Dendritic cell treated with granulocyte-macrophage colony-stimulating factor and Interleukin-4, amounts not matched to agents 40 ng/mL and 50 ng/mL, for 4 days (primary cell): ENCODE data around the gene MSRB1.
A peak's percentile ranks its signal among the peaks of the same experiment; 100 is the strongest.
"Not testable (repeated sequence)": the region's sequence is repeated elsewhere in the genome, so short reads cannot be mapped to it uniquely, and the experiment has no call there.

Source experiments
- H3K27ac Mint-ChIP-seq: one replicate; pipeline ENCODE4 v1.8.0; 2022; ENCODE audit warnings: mild to moderate bottlenecking, mixed read lengths
- H3K27me3 Mint-ChIP-seq: one replicate; pipeline ENCODE4 v1.8.0; 2022; ENCODE audit warnings: mild to moderate bottlenecking, mixed read lengths
- H3K36me3 Mint-ChIP-seq: one replicate; pipeline ENCODE4 v1.8.0; 2022; ENCODE audit warnings: low read depth, mixed read lengths
- H3K4me1 Mint-ChIP-seq: one replicate; pipeline ENCODE4 v1.8.0; 2022; ENCODE audit warnings: low read depth, mixed read lengths
- H3K4me3 Mint-ChIP-seq: one replicate; pipeline ENCODE4 v1.8.0; 2022; ENCODE audit warnings: mild to moderate bottlenecking, moderate library complexity, mixed read lengths
- H3K9me3 Mint-ChIP-seq: one replicate; pipeline ENCODE4 v1.8.0; 2022; ENCODE audit warnings: mixed read lengths
- intact Hi-C: fragments of 100-400 bp; cut with micrococcal nuclease; formaldehyde crosslinking; loops from one replicate; pipeline ENCODE4 v1.15.0; 2022

Gene MSRB1

GRCh38 chr16:1944612-1945199, 1.7 kb upstream of the MSRB1 start:
- intact Hi-C loops: no loop called here
- Mint-ChIP-seq H3K9me3 (no peaks in the 10 kb centered on the region), H3K27ac (peak overlapping the region; percentile 95)

GRCh38 chr16:1942047-1942809, 771 bp downstream of the MSRB1 start:
- intact Hi-C loops: no loop called here
- H3K27me3 Mint-ChIP-seq: no peaks in the 10 kb centered on the region
- H3K27ac Mint-ChIP-seq: peak overlapping the region; percentile 95
- H3K36me3 Mint-ChIP-seq: peaks cover 52% of the 10 kb centered on the region
- H3K4me1 Mint-ChIP-seq: peaks cover 73% of the 10 kb centered on the region
- peak overlapping the region; percentile 98 for H3K4me3 Mint-ChIP-seq
- no peaks in the 10 kb centered on the region for H3K9me3 Mint-ChIP-seq

More at GRCh38 chr16:1944612-1945199, 1.7 kb upstream of the MSRB1 start:
- no peak overlapping the region for H3K4me3 Mint-ChIP-seq
- peaks cover 28% of the 10 kb centered on the region for H3K36me3 Mint-ChIP-seq
- H3K27me3 Mint-ChIP-seq: no peaks in the 10 kb centered on the region
- H3K4me1 Mint-ChIP-seq: peaks cover 52% of the 10 kb centered on the region

GRCh38 chr16:1941162-1942046, 1.6 kb downstream of the MSRB1 start:
- peak overlapping the region; percentile 95 for H3K27ac Mint-ChIP-seq
- intact Hi-C loops: no loop called here
- peaks cover 59% of the 10 kb centered on the region for H3K36me3 Mint-ChIP-seq
- H3K4me1 Mint-ChIP-seq: peaks cover 79% of the 10 kb centered on the region
- no peaks in the 10 kb centered on the region for H3K27me3 Mint-ChIP-seq
- peak overlapping the region; percentile 98 for H3K4me3 Mint-ChIP-seq
- no peaks in the 10 kb centered on the region for H3K9me3 Mint-ChIP-seq

GRCh38 chr16:1940273-1941161, 2.5 kb downstream of the MSRB1 start:
- Mint-ChIP-seq H3K27ac (peak overlapping the region; percentile 95), H3K4me3 (no peak overlapping the region), H3K4me1 (peaks cover 76% of the 10 kb centered on the region), H3K36me3 (peaks cover 59% of the 10 kb centered on the region), H3K9me3 (no peaks in the 10 kb centered on the region), H3K27me3 (no peaks in the 10 kb centered on the region)
- intact Hi-C loops: no loop called here

GRCh38 chr16:1939833-1940232, 3.2 kb downstream of the MSRB1 start:
- H3K27me3 Mint-ChIP-seq, H3K9me3 Mint-ChIP-seq, H3K4me3 Mint-ChIP-seq, intact Hi-C loops: not testable (repeated sequence)
- Mint-ChIP-seq H3K36me3 (peaks cover 59% of the 10 kb centered on the region), H3K4me1 (peaks cover 74% of the 10 kb centered on the region), H3K27ac (peak overlapping the region; percentile 93)

GRCh38 chr16:1938910-1939309, 4.1 kb downstream of the MSRB1 start:
- H3K4me1 Mint-ChIP-seq: peaks cover 65% of the 10 kb centered on the region
- no peaks in the 10 kb centered on the region for H3K9me3 Mint-ChIP-seq
- H3K36me3 Mint-ChIP-seq: peaks cover 59% of the 10 kb centered on the region
- intact Hi-C loops: no loop called here
- H3K27me3 Mint-ChIP-seq: no peaks in the 10 kb centered on the region
- H3K27ac Mint-ChIP-seq: peak overlapping the region; percentile 93
- peak overlapping the region; percentile 27 for H3K4me3 Mint-ChIP-seq

- H3K36me3 Mint-ChIP-seq: peaks cover 59% of the 10 kb centered on the region
- peak overlapping the region; percentile 93 for H3K27ac Mint-ChIP-seq
- H3K4me3 Mint-ChIP-seq: peak overlapping the region; percentile 25
- intact Hi-C loops: no loop called here
- H3K9me3 Mint-ChIP-seq: no peaks in the 10 kb centered on the region
- peaks cover 61% of the 10 kb centered on the region for H3K4me1 Mint-ChIP-seq
- no peaks in the 10 kb centered on the region for H3K27me3 Mint-ChIP-seq
Measured at GRCh38 chr16:1938316-1938715, 4.7 kb downstream of the MSRB1 start.

- intact Hi-C loops: no loop called here
- Mint-ChIP-seq H3K4me3 (no peak overlapping the region), H3K4me1 (peaks cover 51% of the 10 kb centered on the region), H3K27me3 (no peaks in the 10 kb centered on the region), H3K27ac (peak overlapping the region; percentile 49), H3K36me3 (peaks cover 53% of the 10 kb centered on the region), H3K9me3 (no peaks in the 10 kb centered on the region)
Measured at GRCh38 chr16:1936945-1937479, 6.0 kb downstream of the MSRB1 start.

- Mint-ChIP-seq H3K4me1 (peaks cover 17% of the 10 kb centered on the region), H3K4me3 (no peak overlapping the region), H3K9me3 (no peaks in the 10 kb centered on the region), H3K27me3 (no peaks in the 10 kb centered on the region), H3K27ac (peak overlapping the region; percentile 0), H3K36me3 (peaks cover 16% of the 10 kb centered on the region)
- intact Hi-C loops: no loop called here
Measured at GRCh38 chr16:1933097-1933661, 9.8 kb downstream of the MSRB1 start.

GRCh38 chr16:1932050-1933028, 10.7 kb downstream of the MSRB1 start:
- Mint-ChIP-seq H3K27me3 (peaks cover 2% of the 10 kb centered on the region), H3K27ac (peak overlapping the region; percentile 0), H3K4me1 (peaks cover 13% of the 10 kb centered on the region), H3K4me3 (no peak overlapping the region), H3K9me3 (no peaks in the 10 kb centered on the region), H3K36me3 (peaks cover 9% of the 10 kb centered on the region)
- intact Hi-C loops: no loop called here

GRCh38 chr16:1930338-1930720, 12.7 kb downstream of the MSRB1 start:
- intact Hi-C loops: no loop called here
- no peaks in the 10 kb centered on the region for H3K36me3 Mint-ChIP-seq
- no peaks in the 10 kb centered on the region for H3K9me3 Mint-ChIP-seq

More at GRCh38 chr16:1930338-1930720, 12.7 kb downstream of the MSRB1 start:
- H3K27ac Mint-ChIP-seq: peak overlapping the region; percentile 76
- H3K27me3 Mint-ChIP-seq: peaks cover 9% of the 10 kb centered on the region
- no peak overlapping the region for H3K4me3 Mint-ChIP-seq
- peaks cover 5% of the 10 kb centered on the region for H3K4me1 Mint-ChIP-seq
